ENCODE results near the gene FDX2. TPM values are rescaled to one million over a fixed set of nuclear protein-coding genes. Genes with fewer than 3 reads are reported as not detected.

FDX2 gene
- polyA plus RNA-seq, 5 donors: 15.3 to 27.2 (median 19.3) TPM

Other genes starting within 250 kb of the FDX2 start
- gene SHFL, start 229.7 kb downstream of the FDX2 start, polyA plus RNA-seq (ENCODE audit: insufficient read depth in 1 of 5, insufficient read length in 5 of 5, low replicate concordance in 1 of 5): 10 to 100 TPM; 28.6 to 38.7 (median 36.3) TPM
- gene ANGPTL6, start 213.3 kb downstream of the FDX2 start, polyA plus RNA-seq (ENCODE audit: insufficient read depth in 1 of 5, insufficient read length in 5 of 5, low replicate concordance in 1 of 5): 1 to 10 TPM; 1.0 to 3.0 (median 2.2) TPM
- gene PPAN, start 209.7 kb downstream of the FDX2 start, polyA plus RNA-seq (ENCODE audit: insufficient read depth in 1 of 5, insufficient read length in 5 of 5, low replicate concordance in 1 of 5): 10 to 100 TPM; 22.1 to 34.9 (median 24.0) TPM
- 10 to 100 TPM in 3 of 5 donors, 1 to 10 TPM in 2; 7.1 to 15.1 (median 10.9) TPM for gene P2RY11, start 204.3 kb downstream of the FDX2 start, polyA plus RNA-seq (ENCODE audit: insufficient read depth in 1 of 5, insufficient read length in 5 of 5, low replicate concordance in 1 of 5)
- 100 to 1,000 TPM; 154 to 238 (median 197) TPM for gene EIF3G, start 196.1 kb downstream of the FDX2 start, polyA plus RNA-seq (ENCODE audit: insufficient read depth in 1 of 5, insufficient read length in 5 of 5, low replicate concordance in 1 of 5)
- gene DNMT1, start 121.1 kb downstream of the FDX2 start, polyA plus RNA-seq (ENCODE audit: insufficient read depth in 1 of 5, insufficient read length in 5 of 5, low replicate concordance in 1 of 5): 100 to 1,000 TPM; 126 to 142 (median 131) TPM
- gene S1PR2, start 84.7 kb downstream of the FDX2 start, polyA plus RNA-seq (ENCODE audit: insufficient read depth in 1 of 5, insufficient read length in 5 of 5, low replicate concordance in 1 of 5): 10 to 100 TPM; 31.6 to 49.2 (median 37.2) TPM
- gene MRPL4, start 63.8 kb downstream of the FDX2 start, polyA plus RNA-seq (ENCODE audit: insufficient read depth in 1 of 5, insufficient read length in 5 of 5, low replicate concordance in 1 of 5): 10 to 100 TPM; 26.7 to 51.0 (median 30.5) TPM
- 10 to 100 TPM; 14.2 to 25.1 (median 16.8) TPM for gene ICAM1, start 44.9 kb downstream of the FDX2 start, polyA plus RNA-seq (ENCODE audit: insufficient read depth in 1 of 5, insufficient read length in 5 of 5, low replicate concordance in 1 of 5)
- gene ICAM4, start 29.1 kb downstream of the FDX2 start, polyA plus RNA-seq (ENCODE audit: insufficient read depth in 1 of 5, insufficient read length in 5 of 5, low replicate concordance in 1 of 5): 10 to 100 TPM; 10.1 to 25.3 (median 15.8) TPM
- 10 to 100 TPM in 3 of 5 donors, 1 to 10 TPM in 2; 4.3 to 22.3 (median 12.6) TPM for gene ICAM5, start 26.1 kb downstream of the FDX2 start, polyA plus RNA-seq (ENCODE audit: insufficient read depth in 1 of 5, insufficient read length in 5 of 5, low replicate concordance in 1 of 5)
- 10 to 100 TPM in 1 of 5 donors, 1 to 10 TPM in 4; 5.1 to 12.8 (median 8.4) TPM for gene ZGLP1, start 6.2 kb downstream of the FDX2 start, polyA plus RNA-seq (ENCODE audit: insufficient read depth in 1 of 5, insufficient read length in 5 of 5, low replicate concordance in 1 of 5)
- 10 to 100 TPM; 19.3 to 41.3 (median 24.8) TPM for gene RAVER1, start 17.5 kb upstream of the FDX2 start, polyA plus RNA-seq (ENCODE audit: insufficient read depth in 1 of 5, insufficient read length in 5 of 5, low replicate concordance in 1 of 5)
- 10 to 100 TPM in 3 of 5 donors, 1 to 10 TPM in 2; 9.3 to 17.6 (median 10.6) TPM for gene ICAM3, start 23.6 kb upstream of the FDX2 start, polyA plus RNA-seq (ENCODE audit: insufficient read depth in 1 of 5, insufficient read length in 5 of 5, low replicate concordance in 1 of 5)
- gene TYK2, start 64.6 kb upstream of the FDX2 start, polyA plus RNA-seq (ENCODE audit: insufficient read depth in 1 of 5, insufficient read length in 5 of 5, low replicate concordance in 1 of 5): 100 to 1,000 TPM; 112 to 162 (median 149) TPM
- 100 to 1,000 TPM; 147 to 223 (median 164) TPM for gene CDC37, start 87.5 kb upstream of the FDX2 start, polyA plus RNA-seq (ENCODE audit: insufficient read depth in 1 of 5, insufficient read length in 5 of 5, low replicate concordance in 1 of 5)
- gene PDE4A, start 104.5 kb upstream of the FDX2 start, polyA plus RNA-seq (ENCODE audit: insufficient read depth in 1 of 5, insufficient read length in 5 of 5, low replicate concordance in 1 of 5): 10 to 100 TPM in 1 of 5 donors, 1 to 10 TPM in 4; 3.7 to 10.1 (median 8.7) TPM
- 10 to 100 TPM; 66.3 to 78.0 (median 76.7) TPM for gene KEAP1, start 187.3 kb upstream of the FDX2 start, polyA plus RNA-seq (ENCODE audit: insufficient read depth in 1 of 5, insufficient read length in 5 of 5, low replicate concordance in 1 of 5)
- gene S1PR5, start 201.4 kb upstream of the FDX2 start, polyA plus RNA-seq (ENCODE audit: insufficient read depth in 1 of 5, insufficient read length in 5 of 5, low replicate concordance in 1 of 5): under 1 TPM; 0.41 to 0.87 (median 0.65) TPM
- gene ATG4D, start 227.9 kb upstream of the FDX2 start, polyA plus RNA-seq (ENCODE audit: insufficient read depth in 1 of 5, insufficient read length in 5 of 5, low replicate concordance in 1 of 5): 10 to 100 TPM; 15.1 to 23.5 (median 19.9) TPM
- 10 to 100 TPM; 25.4 to 38.2 (median 32.8) TPM for gene KRI1, start 250.0 kb upstream of the FDX2 start, polyA plus RNA-seq (ENCODE audit: insufficient read depth in 1 of 5, insufficient read length in 5 of 5, low replicate concordance in 1 of 5)